ENCODE measurements around the gene ABCC5.
"Not testable (repeated sequence)": the region's sequence is repeated elsewhere in the genome, so short reads cannot be mapped to it uniquely, and the experiment has no call there.

ABCC5 gene

DNA sequence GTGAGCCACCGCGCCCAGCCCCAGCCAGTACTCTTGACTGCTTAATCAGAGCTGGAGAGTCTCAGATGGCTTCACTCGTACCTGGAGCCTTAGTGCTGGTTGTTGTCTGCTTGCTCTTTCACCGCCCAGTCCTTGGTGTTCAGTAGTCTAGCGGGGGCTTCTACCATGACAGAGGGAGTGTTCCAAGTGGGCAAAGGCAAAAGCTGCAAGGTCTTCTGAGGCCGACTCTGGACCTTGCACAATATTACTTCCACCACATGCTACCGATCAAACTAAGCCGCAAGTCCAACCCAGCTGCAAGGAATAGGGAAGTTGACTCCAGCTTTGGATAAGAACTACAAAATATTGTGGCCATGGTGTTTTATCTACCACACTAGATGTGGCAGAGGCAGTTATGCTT lies 139.6 kb downstream of the ABCC5 start:
- Histone ChIP-seq H3K9ac (ENCODE audit: low read length) (no peak overlapping the region), H3K27me3 (ENCODE audit: low read length) (no peaks in the 10 kb centered on the region), H3K9me2 (replicated peaks; ENCODE audit: insufficient read depth, low read length) (no peaks in the 10 kb centered on the region), H3F3A (ENCODE audit: insufficient read depth) (no peaks in the 10 kb centered on the region), H3K36me3 (ENCODE audit: low read length) (no peaks in the 10 kb centered on the region), H2AFZ (ENCODE audit: low read depth, low read length, severe bottlenecking) (no peak overlapping the region), H3K4me2 (ENCODE audit: low read depth, low read length, poor library complexity, severe bottlenecking) (no peak overlapping the region), H4K20me1 (ENCODE audit: low read depth, low read length) (no peaks in the 10 kb centered on the region), H3K79me2 (ENCODE audit: insufficient read depth, low read length) (peaks cover 84% of the 10 kb centered on the region), H3K9me3 (ENCODE audit: insufficient read depth, low read length) (no peaks in the 10 kb centered on the region), H3K27ac (ENCODE audit: low read depth, low read length) (no peak overlapping the region), H3K4me3 (ENCODE audit: insufficient read depth, low read length, poor library complexity, severe bottlenecking) (no peak overlapping the region)
- TF ChIP-seq CTCF (IDR thresholded peaks at IDR 0.05; ENCODE audit: insufficient read depth, low read length, poor library complexity, severe bottlenecking) (no peak), EZH2phosphoT487 (conservative IDR thresholded peaks at IDR 0.05; ENCODE audit: low read length) (no peak)

GRCh38 chr3:183877227-183877626 lies 140.5 kb downstream of the ABCC5 start:
- H3F3A ChIP-seq (ENCODE audit: insufficient read depth); H3K4me3 ChIP-seq (ENCODE audit: insufficient read depth, low read length, poor library complexity, severe bottlenecking); H3K9ac ChIP-seq (ENCODE audit: low read length); H3K27ac ChIP-seq (ENCODE audit: low read depth, low read length); H3K36me3 ChIP-seq (ENCODE audit: low read length); H3K4me2 ChIP-seq (ENCODE audit: low read depth, low read length, poor library complexity, severe bottlenecking); H3K9me3 ChIP-seq (ENCODE audit: insufficient read depth, low read length); H4K20me1 ChIP-seq (ENCODE audit: low read depth, low read length); H3K27me3 ChIP-seq (ENCODE audit: low read length); H3K9me2 ChIP-seq (replicated peaks; ENCODE audit: insufficient read depth, low read length); H2AFZ ChIP-seq (ENCODE audit: low read depth, low read length, severe bottlenecking): not testable (repeated sequence)
- peaks cover 84% of the 10 kb centered on the region for H3K79me2 ChIP-seq (ENCODE audit: insufficient read depth, low read length)

DNA sequence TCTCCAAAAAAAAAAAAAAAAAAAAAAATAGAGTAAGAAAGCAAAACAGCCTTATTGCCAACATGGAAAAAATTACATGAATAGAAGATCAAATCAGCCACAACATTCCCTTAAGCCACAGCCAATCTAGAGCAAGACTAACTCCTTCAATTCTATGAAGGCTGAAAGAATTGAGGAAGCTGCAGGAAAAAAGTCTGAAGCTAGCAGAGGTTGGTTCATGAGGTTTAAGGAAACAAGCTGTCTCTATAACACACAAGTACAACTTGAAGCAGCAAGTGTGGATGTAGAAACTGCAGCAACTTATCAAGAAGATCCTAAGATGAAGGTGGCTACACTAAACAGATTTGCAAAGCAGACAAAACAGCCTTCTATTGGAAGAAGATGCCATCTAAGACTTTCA lies 142.3 kb downstream of the ABCC5 start:
- Histone ChIP-seq H3F3A (ENCODE audit: insufficient read depth) (no peaks in the 10 kb centered on the region), H3K9me3 (ENCODE audit: insufficient read depth, low read length) (no peaks in the 10 kb centered on the region), H3K4me2 (ENCODE audit: low read depth, low read length, poor library complexity, severe bottlenecking) (no peak overlapping the region), H2AFZ (ENCODE audit: low read depth, low read length, severe bottlenecking) (no peak overlapping the region), H3K9me2 (replicated peaks; ENCODE audit: insufficient read depth, low read length) (no peaks in the 10 kb centered on the region), H3K79me2 (ENCODE audit: insufficient read depth, low read length) (peaks cover 78% of the 10 kb centered on the region), H4K20me1 (ENCODE audit: low read depth, low read length) (no peaks in the 10 kb centered on the region), H3K27ac (ENCODE audit: low read depth, low read length) (no peak overlapping the region), H3K27me3 (ENCODE audit: low read length) (no peaks in the 10 kb centered on the region), H3K9ac (ENCODE audit: low read length) (no peak overlapping the region), H3K36me3 (ENCODE audit: low read length) (no peaks in the 10 kb centered on the region), H3K4me3 (ENCODE audit: insufficient read depth, low read length, poor library complexity, severe bottlenecking) (no peak overlapping the region)
- TF ChIP-seq EZH2phosphoT487 (conservative IDR thresholded peaks at IDR 0.05; ENCODE audit: low read length) (no peak), CTCF (IDR thresholded peaks at IDR 0.05; ENCODE audit: insufficient read depth, low read length, poor library complexity, severe bottlenecking) (no peak)

- Histone ChIP-seq H3K4me3 (ENCODE audit: insufficient read depth, low read length, poor library complexity, severe bottlenecking) (no peak overlapping the region), H3K79me2 (ENCODE audit: insufficient read depth, low read length) (peaks cover 80% of the 10 kb centered on the region), H3K27ac (ENCODE audit: low read depth, low read length) (no peak overlapping the region), H3K9ac (ENCODE audit: low read length) (no peak overlapping the region), H3F3A (ENCODE audit: insufficient read depth) (no peaks in the 10 kb centered on the region), H3K4me2 (ENCODE audit: low read depth, low read length, poor library complexity, severe bottlenecking) (no peak overlapping the region), H3K36me3 (ENCODE audit: low read length) (no peaks in the 10 kb centered on the region), H3K9me2 (replicated peaks; ENCODE audit: insufficient read depth, low read length) (no peaks in the 10 kb centered on the region), H2AFZ (ENCODE audit: low read depth, low read length, severe bottlenecking) (no peak overlapping the region), H3K9me3 (ENCODE audit: insufficient read depth, low read length) (no peaks in the 10 kb centered on the region), H3K27me3 (ENCODE audit: low read length) (no peaks in the 10 kb centered on the region), H4K20me1 (ENCODE audit: low read depth, low read length) (no peaks in the 10 kb centered on the region)
- TF ChIP-seq EZH2phosphoT487 (conservative IDR thresholded peaks at IDR 0.05; ENCODE audit: low read length) (no peak), CTCF (IDR thresholded peaks at IDR 0.05; ENCODE audit: insufficient read depth, low read length, poor library complexity, severe bottlenecking) (no peak)
Observed at GRCh38 chr3:183873914-183874313, 143.8 kb downstream of the ABCC5 start.
